ENCODE measurements around the gene C11orf71.

C11orf71 gene

GRCh38 chr11:114382509-114382908, 17.8 kb downstream of the C11orf71 start:
- Mint-ChIP-seq H3K27ac (no peak overlapping the region), H3K36me3 (no peaks in the 10 kb centered on the region), H3K4me3 (no peak overlapping the region), H3K4me1 (peaks cover 6% of the 10 kb centered on the region), H3K9me3 (peaks cover 3% of the 10 kb centered on the region), H3K27me3 (peaks cover 45% of the 10 kb centered on the region)
- no peak for ATAC-seq

GRCh38 chr11:114379394-114380069, 20.8 kb downstream of the C11orf71 start:
- peaks cover 7% of the 10 kb centered on the region for H3K4me1 Mint-ChIP-seq
- peaks cover 3% of the 10 kb centered on the region for H3K9me3 Mint-ChIP-seq
- no peak overlapping the region for H3K27ac Mint-ChIP-seq
- no peak overlapping the region for H3K4me3 Mint-ChIP-seq
- H3K27me3 Mint-ChIP-seq: peaks cover 54% of the 10 kb centered on the region
- no peaks in the 10 kb centered on the region for H3K36me3 Mint-ChIP-seq
- no peak for ATAC-seq

GRCh38 chr11:114377612-114378267, 22.6 kb downstream of the C11orf71 start:
- peaks cover 7% of the 10 kb centered on the region for H3K4me1 Mint-ChIP-seq

DNA sequence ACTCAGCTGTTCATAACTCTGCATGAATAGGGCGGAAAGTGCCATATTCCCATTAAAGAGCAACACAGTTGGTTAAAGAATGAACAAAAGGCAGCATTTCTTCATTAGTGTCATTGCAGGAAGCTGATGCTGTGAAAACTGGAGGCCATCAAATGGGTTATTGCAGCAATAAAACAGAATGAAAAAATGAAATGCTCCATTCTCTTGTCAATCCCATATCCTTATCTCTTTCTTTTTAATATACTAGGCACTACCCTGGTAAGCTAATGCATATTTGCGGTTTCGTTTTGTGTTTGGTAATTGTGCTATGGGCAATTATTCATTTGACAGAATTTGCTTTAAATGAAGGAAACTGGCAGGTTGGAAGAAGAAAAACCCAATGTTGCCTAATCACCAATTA, 25.3 kb downstream of the C11orf71 start:
- H3K27me3 Mint-ChIP-seq: peaks cover 54% of the 10 kb centered on the region
- H3K9me3 Mint-ChIP-seq: no peaks in the 10 kb centered on the region

More at GRCh38 chr11:114377612-114378267, 22.6 kb downstream of the C11orf71 start:
- no peak overlapping the region for H3K4me3 Mint-ChIP-seq
- peaks cover under 1% of the 10 kb centered on the region for H3K9me3 Mint-ChIP-seq
- ATAC-seq: peak; percentile 72
- H3K36me3 Mint-ChIP-seq: no peaks in the 10 kb centered on the region
- H3K27me3 Mint-ChIP-seq: peaks cover 50% of the 10 kb centered on the region
- H3K27ac Mint-ChIP-seq: no peak overlapping the region

DNA sequence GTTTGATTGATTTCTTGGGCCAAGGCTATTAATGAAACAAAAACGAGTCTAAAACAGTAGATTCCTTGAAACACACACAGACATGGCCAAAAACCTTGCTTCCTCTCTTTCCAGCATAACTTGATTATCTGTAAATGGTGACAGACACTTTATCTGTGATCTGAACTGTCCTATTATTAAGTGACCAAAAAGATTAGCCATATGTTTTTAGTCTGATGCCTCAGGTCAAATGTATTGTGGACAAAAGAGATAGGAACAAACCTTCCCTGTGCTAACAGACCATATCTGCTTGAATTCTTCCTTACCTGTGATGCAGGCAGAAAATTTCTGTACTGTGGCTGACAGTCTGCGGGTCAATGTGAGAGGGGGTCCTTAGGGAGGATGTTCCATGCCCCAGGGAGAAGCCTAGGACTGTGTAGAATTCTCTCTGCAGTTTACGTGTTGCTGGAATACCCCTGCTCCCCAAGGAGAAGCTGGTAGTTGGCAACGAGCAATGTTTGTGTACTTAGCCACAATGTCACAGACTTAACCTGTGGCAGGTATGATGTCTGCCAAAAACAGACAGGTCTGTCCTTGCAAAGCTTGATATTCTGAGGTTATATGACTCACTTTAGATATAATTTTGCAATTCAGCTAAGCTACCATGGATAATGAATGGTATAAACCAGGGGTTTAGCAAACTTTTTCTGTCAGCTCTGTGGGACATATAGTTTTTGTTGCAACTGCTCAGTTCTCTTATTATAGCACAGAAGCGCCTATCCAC, 31.2 kb downstream of the C11orf71 start:
- Mint-ChIP-seq H3K27me3 (peaks cover 53% of the 10 kb centered on the region), H3K27ac (no peak overlapping the region), H3K36me3 (no peaks in the 10 kb centered on the region), H3K9me3 (no peaks in the 10 kb centered on the region), H3K4me1 (no peaks in the 10 kb centered on the region), H3K4me3 (no peak overlapping the region)
- ATAC-seq: no peak

More for the DNA sequence above, 25.3 kb downstream of the C11orf71 start:
- Mint-ChIP-seq H3K36me3 (no peaks in the 10 kb centered on the region), H3K27ac (no peak overlapping the region), H3K4me3 (no peak overlapping the region), H3K4me1 (peaks cover 7% of the 10 kb centered on the region)
- no peak for ATAC-seq

GRCh38 chr11:114367244-114367957, 32.9 kb downstream of the C11orf71 start:
- Mint-ChIP-seq H3K36me3 (no peaks in the 10 kb centered on the region), H3K4me3 (no peak overlapping the region), H3K27ac (no peak overlapping the region), H3K4me1 (no peaks in the 10 kb centered on the region), H3K27me3 (peaks cover 41% of the 10 kb centered on the region), H3K9me3 (no peaks in the 10 kb centered on the region)
- no peak for ATAC-seq

DNA sequence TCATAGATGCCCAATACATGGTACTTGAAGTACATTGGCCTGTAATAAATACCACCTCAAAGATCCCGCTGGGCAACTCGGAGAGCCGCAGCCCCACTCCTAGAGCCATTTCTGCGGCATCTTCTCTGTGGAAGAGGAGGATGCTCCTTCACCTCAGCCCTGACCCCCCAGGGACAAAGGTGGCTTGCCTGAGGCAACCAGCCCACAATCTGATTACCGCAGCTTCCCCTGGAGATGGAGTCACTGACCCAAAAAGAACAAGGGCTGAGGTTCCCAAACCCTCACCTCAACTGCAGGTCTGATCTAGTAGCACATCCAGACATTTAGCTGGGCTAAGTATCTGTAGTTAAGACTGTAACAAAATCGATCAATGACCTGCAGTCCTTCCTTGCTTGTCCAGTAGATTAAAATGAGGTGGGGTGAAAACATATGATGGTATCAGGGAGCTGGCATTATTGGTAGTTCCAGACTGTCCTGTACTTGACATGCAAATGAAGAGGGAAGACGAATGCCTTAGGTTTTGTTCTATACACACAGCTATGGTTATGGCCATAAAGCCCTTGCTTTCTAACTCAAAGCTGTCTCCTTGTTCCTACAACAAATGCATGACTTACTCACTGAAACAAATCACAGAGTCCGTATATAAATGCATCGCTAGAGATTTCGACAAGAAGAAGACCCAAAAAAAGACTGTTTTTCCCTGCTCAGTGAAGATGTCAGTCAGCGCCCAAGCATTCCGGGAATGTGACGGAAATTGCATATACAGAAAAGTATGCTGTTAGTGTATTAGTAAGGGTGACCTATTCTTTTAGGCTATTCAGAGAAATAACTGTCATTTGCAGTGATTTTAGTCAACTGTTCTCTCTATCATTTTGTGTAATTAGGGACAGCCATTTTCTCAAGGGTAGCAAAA, 33.7 kb downstream of the C11orf71 start:
- no peak overlapping the region for H3K4me3 Mint-ChIP-seq
- no peaks in the 10 kb centered on the region for H3K36me3 Mint-ChIP-seq
- H3K4me1 Mint-ChIP-seq: no peaks in the 10 kb centered on the region
- no peak for ATAC-seq
- H3K27me3 Mint-ChIP-seq: peaks cover 33% of the 10 kb centered on the region
- no peak overlapping the region for H3K27ac Mint-ChIP-seq
- no peaks in the 10 kb centered on the region for H3K9me3 Mint-ChIP-seq

DNA sequence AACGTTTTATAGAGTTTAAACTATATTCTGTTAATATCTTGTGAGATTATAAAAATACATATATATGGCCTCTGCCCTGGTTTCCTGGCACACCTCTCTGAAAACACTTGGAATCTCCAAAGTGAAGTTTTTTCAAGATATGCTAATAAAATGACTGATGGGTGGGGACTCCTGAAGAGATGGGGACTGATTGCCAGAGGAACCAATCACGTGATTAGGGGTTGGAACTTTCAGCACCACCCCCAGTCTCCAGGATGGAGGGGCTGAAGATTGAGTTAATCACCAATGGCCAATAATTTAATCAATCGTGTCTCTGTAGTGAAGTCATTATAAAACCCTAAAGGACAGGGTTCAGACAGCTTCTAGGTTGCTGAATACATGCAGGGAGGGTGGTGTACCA, 37.4 kb downstream of the C11orf71 start:
- Mint-ChIP-seq H3K9me3 (no peaks in the 10 kb centered on the region), H3K4me1 (no peaks in the 10 kb centered on the region), H3K4me3 (no peak overlapping the region), H3K36me3 (no peaks in the 10 kb centered on the region), H3K27me3 (peaks cover 39% of the 10 kb centered on the region), H3K27ac (no peak overlapping the region)
- no peak for ATAC-seq

GRCh38 chr11:114362326-114362725, 38.0 kb downstream of the C11orf71 start:
- ATAC-seq: no peak
- H3K27ac Mint-ChIP-seq: no peak overlapping the region
- no peak overlapping the region for H3K4me3 Mint-ChIP-seq
- no peaks in the 10 kb centered on the region for H3K4me1 Mint-ChIP-seq
- peaks cover 37% of the 10 kb centered on the region for H3K27me3 Mint-ChIP-seq
- no peaks in the 10 kb centered on the region for H3K36me3 Mint-ChIP-seq
- H3K9me3 Mint-ChIP-seq: no peaks in the 10 kb centered on the region

DNA sequence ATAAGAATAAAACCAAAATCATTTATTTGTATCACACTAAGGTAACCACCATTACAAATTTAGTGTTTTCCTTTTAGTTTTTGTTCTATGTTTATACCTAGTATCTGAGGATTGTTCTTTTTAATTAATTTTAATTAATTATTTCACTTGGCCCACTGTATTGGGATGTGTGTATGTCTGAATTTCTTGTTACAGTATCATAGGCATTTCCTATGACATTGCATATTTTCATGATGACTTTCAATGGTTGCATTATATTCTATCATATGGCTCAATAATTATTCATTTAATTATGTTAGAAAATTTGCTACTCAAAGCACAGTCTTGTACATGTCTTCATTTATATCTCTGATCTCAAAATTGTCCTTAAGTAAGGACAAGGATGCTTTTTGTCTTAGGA, 41.0 kb downstream of the C11orf71 start:
- Mint-ChIP-seq H3K4me3 (no peak overlapping the region), H3K9me3 (no peaks in the 10 kb centered on the region), H3K27ac (no peak overlapping the region), H3K27me3 (peaks cover 16% of the 10 kb centered on the region), H3K4me1 (no peaks in the 10 kb centered on the region), H3K36me3 (no peaks in the 10 kb centered on the region)
- no peak for ATAC-seq

DNA sequence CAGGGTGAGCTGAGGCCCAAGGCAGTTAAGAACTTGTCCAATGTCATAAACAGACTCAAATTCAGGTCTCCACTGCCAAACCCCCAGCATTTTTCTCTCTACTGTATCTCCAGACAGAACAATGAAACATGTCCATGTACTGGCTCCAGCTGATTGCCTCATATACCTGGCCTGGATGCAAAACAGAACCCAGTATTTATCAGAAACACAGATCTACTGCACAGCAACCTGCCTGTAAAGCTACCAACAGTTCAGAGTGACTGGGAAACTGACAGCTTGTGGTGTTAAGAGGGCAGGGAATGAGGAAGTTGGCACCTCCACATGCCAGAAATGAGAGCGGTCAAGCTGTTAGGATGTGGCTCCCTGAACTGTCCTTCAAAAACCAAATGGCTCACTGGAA, 41.6 kb downstream of the C11orf71 start:
- no peaks in the 10 kb centered on the region for H3K4me1 Mint-ChIP-seq
- no peak for ATAC-seq
- no peak overlapping the region for H3K27ac Mint-ChIP-seq
- H3K27me3 Mint-ChIP-seq: peaks cover 16% of the 10 kb centered on the region
- H3K36me3 Mint-ChIP-seq: no peaks in the 10 kb centered on the region
- no peak overlapping the region for H3K4me3 Mint-ChIP-seq
- H3K9me3 Mint-ChIP-seq: no peaks in the 10 kb centered on the region

- no peak for ATAC-seq
- Mint-ChIP-seq H3K4me1 (no peaks in the 10 kb centered on the region), H3K4me3 (no peak overlapping the region), H3K36me3 (no peaks in the 10 kb centered on the region), H3K27ac (no peak overlapping the region), H3K27me3 (peaks cover 7% of the 10 kb centered on the region), H3K9me3 (no peaks in the 10 kb centered on the region)
Observed at GRCh38 chr11:114354076-114354475, 46.2 kb downstream of the C11orf71 start.

- no peaks in the 10 kb centered on the region for H3K9me3 Mint-ChIP-seq
- no peaks in the 10 kb centered on the region for H3K36me3 Mint-ChIP-seq
- H3K4me1 Mint-ChIP-seq: no peaks in the 10 kb centered on the region
- no peak overlapping the region for H3K27ac Mint-ChIP-seq
- ATAC-seq: no peak
- H3K27me3 Mint-ChIP-seq: peaks cover 2% of the 10 kb centered on the region
- no peak overlapping the region for H3K4me3 Mint-ChIP-seq
Observed at GRCh38 chr11:114353443-114353842, 46.9 kb downstream of the C11orf71 start.

DNA sequence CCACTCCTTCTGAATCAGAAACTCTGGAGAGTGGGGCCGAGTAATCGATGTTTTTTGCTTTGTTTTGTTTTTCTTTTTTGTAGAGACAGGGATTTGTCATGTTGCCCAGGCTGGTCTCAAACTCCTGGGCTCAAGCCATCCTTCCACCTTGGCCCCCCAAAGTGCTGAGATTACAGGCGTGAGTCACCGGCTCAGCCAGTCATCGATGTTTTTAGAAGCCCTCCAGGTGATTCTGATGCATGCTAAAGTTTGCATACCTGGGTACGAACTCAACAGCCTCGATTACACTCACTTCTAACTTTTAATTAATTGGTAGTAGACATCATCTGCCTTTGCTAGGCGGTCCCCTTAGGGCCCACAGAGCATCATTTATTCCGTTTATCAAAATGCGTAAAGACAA, 50.3 kb downstream of the C11orf71 start:
- Mint-ChIP-seq H3K4me1 (no peaks in the 10 kb centered on the region), H3K36me3 (no peaks in the 10 kb centered on the region), H3K27me3 (no peaks in the 10 kb centered on the region), H3K4me3 (no peak overlapping the region), H3K9me3 (no peaks in the 10 kb centered on the region), H3K27ac (no peak overlapping the region)
- no peak for ATAC-seq
